GM19351 (cell line): ENCODE results near the gene IL17F.
"Not testable (repeated sequence)": the region's sequence is repeated elsewhere in the genome, so short reads cannot be mapped to it uniquely, and the experiment has no call there.

Experiments
- ATAC-seq: cut with Tn5 transposase; IDR thresholded peaks from one replicate; pipeline ENCODE4 v1.9.1; 2021; ENCODE audit warnings: mild to moderate bottlenecking, moderate library complexity; ENCODE audit not compliant: unreplicated experiment

Gene IL17F

DNA sequence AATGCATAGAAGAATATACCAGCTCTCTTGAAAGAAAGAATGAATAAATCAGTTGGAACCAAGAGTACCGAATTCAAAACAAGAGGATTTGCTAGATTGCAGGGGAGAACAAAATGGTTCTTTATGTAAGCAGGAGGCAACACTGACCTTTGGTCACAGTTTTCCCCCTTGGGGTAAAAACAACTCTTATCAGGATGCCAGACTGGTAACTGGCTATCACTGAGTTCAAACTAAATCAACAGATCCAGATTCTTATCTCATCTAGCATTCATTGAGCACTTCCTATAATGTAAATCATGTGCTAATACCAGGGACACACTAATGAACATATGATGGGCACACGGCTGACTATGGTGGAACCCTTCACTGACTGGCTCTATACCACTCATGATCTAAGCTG lies 4.8 kb upstream of the IL17F start:
- ATAC-seq, result no peak

DNA sequence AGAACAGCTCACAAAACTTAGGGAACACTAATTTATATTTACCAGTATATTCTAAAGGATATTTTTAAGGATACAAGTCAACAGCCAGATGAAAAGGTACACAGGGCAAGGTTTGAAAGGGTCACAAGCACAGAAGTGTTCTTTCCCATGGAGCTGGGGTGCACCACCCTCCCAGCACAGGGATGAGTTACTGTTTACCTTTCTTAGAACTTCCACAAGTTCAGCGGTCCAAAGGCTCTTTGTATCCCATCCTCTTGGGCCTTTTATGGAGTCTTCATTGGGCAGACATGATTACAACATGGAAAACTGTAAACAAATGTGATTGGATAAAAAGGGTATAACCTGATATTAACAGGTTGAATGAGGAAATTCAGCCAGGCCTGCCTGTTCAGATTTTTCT lies 1.1 kb upstream of the IL17F start:
- no peak for ATAC-seq

DNA sequence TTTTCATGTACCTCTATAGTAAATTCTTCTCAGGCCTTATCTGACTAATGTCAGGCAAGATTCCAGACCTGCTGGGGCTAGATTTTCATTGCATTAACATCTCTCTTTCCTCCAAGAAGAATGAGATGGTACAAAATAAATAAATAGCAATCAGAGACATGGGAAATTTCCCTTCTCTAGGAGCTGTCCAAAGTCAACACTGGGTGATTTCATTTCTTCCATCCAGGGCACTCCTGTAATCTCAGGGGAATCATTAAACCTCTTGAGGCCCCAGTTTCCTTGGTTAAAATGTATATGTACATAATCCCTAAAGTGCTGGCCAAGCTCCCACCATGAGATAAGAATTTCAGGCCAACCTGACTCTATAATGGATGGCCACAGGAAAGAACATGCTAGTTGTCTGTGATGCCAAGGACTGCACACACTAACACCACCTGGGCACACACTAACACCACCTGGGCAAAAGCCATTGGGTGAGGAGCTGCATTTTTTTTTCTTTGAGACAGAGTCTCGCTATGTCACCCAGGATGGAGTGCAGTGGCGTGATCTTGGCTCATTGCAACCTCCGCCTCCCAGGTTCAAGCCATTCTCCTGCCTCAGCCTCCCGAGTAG lies 912 bp downstream of the IL17F start:
- ATAC-seq, result no peak

DNA sequence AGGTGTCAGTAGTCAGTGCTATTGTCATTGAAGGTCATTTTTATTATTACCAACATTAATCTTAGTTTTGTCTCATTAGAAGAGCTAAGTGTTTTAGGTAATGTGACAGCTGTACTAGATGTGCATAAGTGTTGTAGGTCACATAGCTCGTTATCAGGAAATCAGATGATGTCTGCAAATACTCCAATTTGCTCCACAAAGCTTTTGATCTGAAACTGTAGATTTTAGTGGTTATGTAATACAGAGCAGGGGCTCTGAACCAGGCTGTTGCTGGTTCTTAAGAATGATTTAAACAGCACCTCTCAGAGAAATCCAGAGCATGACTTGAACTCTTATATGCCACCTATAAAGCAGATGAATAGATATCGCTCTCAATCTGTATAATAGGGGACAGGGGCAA lies 2.5 kb downstream of the IL17F start:
- ATAC-seq, result no peak

DNA sequence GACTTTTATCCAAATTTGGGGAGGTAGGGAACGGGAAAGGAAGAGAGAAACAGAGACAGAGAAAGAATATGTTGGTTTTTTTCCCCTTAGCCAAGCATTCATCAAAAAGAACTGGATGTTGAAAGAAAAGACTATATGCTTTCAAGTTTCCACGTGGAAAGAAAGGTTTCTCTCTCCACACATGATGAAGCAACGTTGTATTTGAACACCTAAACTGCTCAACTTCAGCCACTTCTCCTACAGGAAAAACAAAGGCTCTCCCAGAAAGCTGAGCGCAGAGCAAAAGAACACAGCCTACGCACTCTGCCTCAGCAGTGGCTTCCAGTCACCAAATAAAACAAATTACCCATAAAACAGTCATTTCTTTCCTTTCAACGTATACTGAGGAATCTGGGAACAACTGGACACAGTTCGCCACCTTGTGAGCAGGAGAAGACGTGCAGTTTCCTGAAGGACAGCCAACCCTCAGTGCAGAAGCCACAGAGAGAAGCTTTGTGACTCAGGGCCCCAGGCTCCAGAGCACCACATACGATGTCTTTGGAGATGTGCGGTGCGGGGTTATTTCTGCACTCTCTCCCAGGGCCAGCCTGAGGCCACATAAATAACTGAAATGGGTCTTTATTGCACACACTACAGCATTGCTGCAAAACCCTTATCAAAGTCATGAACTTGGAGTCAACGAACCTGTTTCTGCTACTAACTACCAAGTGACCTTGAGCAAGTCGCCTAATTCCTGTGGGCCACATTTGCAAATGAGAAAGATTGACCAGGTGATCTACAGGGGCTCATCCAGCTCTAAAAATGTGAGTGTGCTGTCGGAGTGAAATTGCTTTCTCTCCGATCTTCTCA lies 10.1 kb downstream of the IL17F start:
- ATAC-seq, result peak; percentile 83

DNA sequence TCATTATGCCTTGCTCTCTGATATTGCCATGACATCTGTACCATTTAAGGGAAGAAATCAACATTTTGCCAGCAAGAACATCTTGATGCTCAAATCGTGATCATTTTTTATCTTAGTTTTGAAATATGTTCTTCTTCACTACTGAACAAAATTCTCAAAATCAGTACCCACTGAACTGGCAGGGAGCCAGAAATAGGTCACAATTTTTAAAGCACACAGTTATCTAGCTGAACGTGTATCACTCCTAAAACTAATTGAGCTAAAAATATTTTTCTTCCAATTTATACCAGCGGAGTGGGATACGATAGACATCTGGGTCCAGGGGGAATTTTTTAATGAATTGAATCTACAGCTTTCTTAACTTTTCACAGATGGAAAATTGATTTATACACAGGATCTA lies 11.3 kb downstream of the IL17F start:
- ATAC-seq, result no peak

DNA sequence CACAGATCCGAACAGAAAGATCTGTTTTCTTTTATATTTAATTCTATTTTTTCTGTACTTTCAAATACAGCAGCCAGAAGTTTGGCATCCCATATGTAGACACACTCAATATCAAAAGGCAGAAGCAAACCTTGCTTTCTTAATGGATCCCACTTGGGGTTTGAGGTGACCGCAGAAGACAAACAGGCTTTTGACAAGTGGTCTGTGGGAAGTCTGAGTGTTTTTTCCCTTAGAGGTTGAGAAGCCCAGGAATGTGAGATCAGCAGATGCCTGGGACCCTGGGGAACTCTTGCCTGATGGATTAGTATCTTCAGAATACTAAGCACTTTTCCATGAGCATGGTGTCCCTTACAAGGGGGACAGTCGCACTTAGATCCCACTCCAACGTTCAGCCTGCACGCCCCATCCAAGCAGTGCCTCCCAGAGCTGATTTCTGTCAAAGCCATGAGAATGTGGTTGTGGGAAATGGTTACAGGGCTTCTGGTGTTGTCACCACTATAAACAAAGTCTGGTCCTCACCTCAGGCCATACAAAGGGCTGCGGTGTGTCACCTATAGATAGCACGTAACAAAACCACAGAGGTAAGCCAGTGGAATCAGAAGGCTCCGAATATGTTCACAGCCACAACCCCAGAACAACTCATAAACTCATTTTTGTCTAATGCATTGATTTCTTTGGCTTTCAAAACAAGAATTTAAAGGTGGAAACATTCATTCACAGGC lies 12.7 kb downstream of the IL17F start:
- no peak for ATAC-seq

DNA sequence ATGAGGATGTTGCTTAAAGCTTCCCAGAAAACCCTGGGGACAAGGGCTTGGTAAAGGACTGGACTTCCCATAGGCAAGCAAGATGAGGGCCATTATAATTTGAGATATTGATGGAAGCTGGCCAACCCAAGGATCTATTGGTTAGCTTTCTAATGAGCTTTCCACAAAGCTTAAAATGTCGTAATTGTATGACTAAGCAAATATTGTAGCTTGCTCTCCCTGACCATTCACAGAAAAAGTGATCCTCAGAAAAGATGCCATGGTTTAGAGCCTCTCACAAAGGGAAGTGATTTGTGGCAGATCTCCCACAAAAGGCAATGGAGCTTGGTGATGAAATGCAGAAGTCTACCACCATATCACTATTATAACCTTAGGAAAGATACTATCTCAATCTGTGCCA lies 13.6 kb downstream of the IL17F start:
- no peak for ATAC-seq

DNA sequence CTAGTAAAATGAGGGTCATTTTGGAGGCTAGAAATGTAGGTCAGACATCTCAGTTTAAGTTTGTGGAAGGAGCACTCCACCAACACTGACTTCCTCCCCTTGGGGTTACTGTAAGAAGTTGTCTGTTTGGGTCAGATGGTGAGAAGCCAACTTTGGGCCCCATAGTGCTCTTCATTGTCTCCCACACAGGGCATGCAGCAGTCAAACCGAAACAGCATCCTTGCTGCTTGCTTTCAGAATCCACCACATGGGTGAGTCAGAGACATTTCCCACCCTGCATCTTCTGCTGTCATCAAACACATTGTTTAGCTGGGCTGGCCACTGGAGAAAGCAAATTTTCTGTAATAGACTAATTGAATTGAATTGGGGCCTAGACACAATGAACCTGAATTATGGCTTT lies 16.8 kb downstream of the IL17F start:
- peak; percentile 100 for ATAC-seq

DNA sequence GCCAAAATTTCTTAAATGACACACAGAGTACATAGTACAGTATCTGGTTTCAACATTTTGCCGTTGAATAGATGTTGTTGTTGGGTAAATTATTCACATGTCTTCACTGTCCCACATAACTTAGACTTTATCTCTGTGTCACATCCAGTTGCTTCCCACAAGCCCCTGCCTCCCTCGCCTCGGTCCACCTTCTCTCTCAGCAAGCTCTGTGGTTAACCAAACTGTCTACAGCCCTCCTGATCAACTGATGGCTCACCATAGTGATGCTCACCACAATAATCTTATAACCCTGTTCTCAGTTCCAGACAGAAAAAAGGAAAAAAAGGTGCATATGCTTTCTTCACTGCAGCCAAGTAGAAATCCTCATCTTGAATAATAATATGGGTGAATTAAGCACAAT lies 23.0 kb downstream of the IL17F start:
- ATAC-seq, result peak; percentile 79

DNA sequence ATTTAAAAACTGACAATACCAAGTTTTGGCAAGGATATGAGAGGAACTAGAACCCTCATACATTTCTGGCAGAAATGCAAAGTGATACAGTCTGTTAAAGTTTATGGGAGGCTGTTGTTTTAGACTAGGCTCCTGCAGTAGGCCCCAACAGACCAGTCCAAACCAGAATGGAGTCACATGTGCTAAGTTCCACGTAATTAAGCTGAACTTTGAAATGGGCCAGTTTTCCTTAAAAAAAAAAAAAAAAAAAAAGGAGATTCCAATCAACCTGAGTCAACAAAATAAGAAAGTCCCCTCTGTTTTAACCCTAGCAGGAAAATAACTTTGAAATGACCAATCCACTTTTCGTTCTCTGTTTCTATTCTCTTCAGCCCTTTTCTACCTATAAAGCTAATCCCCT lies 26.5 kb downstream of the IL17F start:
- no peak for ATAC-seq

DNA sequence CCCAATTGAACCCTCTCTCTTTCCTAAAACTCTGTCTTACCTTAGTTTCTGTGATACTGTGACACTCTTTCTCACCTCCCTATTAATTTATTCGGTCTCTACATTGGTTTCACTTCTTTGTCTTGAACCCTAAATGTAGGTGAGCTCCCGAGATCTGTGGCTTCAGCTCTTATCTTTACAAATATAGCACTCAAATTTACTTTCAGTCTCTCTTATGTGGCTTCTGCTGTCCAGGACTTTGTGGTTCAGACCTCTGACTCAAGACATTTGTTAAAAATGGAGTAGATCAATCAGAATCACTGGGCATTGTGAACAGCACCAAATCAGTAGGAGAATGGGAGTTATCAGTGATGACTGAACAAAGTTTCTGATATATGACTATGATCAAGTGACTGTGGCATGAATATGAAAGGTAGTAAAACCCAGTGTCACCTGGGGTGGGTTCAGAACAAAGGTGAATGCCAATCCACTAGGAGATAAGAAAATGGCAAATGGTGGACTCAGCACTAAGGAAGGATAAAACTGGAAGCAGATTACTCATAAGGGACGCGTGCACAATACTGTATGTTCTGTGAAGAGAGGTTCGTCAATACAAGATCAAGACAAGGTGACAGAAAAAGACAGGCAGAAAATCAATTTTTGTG lies 27.2 kb downstream of the IL17F start:
- ATAC-seq, result peak; percentile 67

DNA sequence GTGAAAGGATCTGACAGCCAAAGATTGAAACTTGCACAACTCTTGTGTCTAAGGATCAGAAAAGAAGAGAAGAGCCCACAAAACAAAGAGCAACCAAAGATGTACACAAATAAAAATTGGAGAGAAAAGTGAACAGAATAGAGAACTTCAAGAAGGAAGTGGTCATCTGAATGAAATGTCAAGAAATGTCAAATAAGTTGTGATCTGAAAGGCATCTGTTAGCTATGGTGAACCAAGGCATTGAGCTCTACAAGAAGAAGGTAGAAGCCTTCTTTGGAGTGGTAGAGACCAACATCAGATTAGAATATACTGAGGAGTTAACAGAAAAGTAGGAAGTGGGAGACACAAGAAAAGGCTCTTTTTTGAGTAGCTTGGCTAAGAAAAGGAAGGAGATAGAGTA lies 28.5 kb downstream of the IL17F start:
- no peak for ATAC-seq

DNA sequence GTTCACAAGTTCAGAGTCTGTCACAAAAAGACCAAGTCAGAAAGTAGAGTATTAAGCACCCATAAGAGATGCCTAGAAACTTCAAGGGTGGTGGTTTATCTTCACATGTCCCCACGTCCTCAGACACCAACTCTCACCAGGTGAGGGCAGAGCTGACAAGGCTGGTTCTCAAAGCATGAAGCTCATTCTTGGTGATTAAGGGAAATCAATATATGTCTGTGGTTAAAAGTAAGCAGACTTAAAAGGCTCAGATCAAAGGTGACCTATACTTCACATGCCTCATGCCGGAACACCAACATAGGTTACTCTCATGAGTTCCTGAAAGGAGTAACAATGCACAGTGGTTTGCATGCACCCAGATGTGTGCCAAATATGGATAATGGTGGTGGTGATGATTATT lies 31.2 kb downstream of the IL17F start:
- no peak for ATAC-seq

DNA sequence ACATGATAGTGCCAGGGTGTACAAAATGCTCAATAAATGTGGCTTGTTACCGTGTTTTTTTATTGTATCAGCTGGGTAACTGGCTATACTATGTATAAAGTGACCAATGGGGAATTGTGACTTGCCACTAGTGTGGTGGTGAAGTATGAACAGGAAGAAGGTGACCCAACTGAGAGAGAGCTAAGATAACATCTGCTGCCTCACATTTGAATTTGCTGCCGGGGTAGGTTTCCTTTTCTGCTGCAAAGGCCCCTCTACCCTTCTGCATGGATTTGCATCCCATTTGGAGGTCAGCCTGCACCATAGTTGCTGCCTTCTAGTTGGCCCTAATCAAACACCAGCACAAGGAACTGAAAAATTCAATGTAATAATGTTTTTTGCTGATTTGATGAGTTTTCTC lies 34.1 kb downstream of the IL17F start:
- peak; percentile 87 for ATAC-seq

DNA sequence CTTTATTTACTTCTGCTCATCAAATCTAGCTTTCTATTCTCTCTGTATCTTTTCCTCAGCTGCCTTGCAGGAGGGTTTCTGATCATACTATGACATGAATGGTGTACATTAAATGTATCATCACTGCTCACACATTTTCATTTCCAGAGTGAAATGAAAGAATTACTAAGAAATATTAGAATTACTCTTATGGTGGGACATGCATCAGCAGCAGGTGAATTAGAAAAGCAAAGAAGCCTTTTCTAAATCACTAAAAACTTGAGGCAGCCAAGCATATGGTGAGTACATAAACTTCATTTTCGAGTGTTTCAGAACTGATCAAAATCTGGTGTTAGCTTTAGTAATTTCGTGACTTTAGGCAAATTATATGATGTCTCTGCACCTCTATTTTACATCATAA lies 34.5 kb downstream of the IL17F start:
- peak; percentile 48 for ATAC-seq

DNA sequence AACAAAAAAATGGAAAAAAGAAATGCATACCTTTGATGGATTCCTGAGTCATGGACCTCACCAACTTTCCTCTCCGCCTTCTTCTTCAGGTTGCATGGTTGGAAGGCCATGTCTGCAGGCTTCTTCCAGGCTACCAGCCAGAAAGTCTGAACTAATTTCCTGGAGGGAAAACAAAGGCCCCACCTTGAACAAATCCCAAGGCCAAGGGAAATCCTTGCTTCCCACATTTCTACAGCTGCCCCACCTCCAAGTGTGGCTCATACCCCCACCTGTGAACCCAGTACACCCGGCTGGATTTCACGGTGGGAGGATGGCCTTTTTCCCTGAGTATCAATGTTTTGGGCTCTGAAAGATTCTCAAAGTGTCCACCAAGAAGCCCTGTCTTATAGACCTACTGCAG lies 35.7 kb downstream of the IL17F start:
- ATAC-seq, result no peak

DNA sequence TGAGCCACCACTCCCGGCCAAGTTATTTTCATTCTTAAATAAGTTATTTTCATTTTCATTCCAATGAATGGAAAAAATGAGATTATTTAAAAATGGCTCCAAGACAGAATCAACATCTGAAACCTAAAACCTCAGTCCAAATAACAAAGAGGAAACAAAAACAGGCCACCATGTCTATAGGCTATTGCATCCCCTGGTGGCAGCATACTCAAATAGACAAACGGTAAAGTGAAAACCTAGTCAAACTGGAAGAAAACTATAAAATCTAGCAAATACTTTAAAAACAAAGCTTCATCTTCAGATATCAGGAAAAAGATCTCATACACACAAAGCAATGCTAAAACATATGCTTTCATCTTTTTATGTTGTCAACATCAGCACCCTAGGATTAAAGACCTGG lies 37.2 kb downstream of the IL17F start:
- ATAC-seq, result no peak

DNA sequence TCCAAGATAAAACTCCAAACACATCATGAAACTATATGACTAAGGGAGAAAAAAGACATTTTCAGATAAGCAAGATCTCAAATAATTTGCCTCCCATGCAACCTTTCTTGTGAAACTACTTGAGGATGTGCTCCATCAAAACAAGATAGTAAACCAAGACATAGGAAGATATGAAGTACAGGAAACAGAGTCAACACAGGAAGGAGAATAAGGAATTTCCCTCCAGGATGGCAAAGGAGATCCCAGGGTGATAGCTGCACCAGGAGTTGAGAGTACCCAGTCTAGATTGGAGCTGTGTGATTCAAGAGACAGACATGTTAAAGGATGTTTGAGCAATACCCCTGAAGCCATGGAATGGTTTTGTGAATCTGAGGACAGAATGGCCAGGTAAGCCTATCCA lies 42.8 kb downstream of the IL17F start:
- ATAC-seq, result no peak

DNA sequence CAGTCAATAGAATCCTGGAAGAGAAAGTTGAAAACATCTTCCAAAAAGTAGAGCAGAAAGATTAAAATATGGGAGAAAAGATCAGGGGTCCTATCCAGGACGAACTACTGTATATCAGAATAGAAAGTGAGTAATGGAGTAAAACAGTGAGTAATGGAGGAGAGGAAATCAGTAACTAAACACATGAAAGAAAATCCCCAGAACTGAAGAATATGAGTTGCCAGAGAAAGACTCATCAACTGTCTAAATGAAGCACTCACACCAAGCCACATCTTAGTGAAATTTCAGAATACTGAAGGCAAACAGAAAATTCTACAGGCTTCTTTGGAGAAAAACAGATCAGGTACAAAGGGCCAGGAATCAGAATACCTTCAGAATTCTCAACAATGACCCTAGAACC lies 43.3 kb downstream of the IL17F start:
- no peak for ATAC-seq

DNA sequence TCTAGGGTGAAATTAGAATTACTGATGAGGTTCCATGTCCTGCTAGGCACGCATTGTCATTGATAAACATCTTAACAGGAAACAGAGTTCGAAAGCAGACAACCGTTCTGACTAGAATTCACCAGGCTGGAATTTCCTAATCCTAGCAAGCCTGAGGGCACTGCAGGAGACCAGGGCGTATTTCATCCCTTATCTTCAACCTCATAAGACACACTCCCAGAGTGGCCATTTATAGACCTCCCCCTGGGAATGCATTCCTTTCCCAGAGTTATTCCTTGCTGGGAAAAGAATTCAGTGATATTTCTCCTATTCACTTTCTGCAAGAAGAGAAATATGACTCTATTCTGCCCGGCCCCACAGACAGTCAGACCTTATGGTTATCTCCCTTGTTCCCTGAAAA lies 44.2 kb downstream of the IL17F start:
- not testable (repeated sequence) for ATAC-seq

DNA sequence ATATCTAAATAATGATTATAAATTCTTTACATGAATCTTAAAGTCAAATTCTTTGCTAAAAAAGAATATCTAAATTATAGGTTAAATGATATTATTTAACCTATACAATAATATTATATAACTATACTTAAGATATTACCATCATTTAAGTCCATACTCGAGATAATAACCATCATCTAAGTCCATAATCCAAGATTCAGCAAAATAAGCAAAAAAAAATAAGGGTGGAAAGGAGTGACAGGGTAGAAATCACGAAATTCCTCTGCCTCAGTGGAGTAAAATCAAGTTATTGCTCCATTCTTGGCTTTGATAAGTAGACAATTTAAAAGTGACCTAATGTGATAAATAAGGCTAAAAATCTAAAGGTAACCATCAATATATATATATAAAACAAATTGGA lies 48.4 kb downstream of the IL17F start:
- ATAC-seq, result no peak
